Measurements from ENCODE around the gene TMTC4.

GRCh38 chr13:100630555-100630954 lies 44.0 kb downstream of the TMTC4 start:
- TF ChIP-seq POLR2A (IDR thresholded peaks at IDR 0.05) (no peak), POLR2AphosphoS5 (IDR thresholded peaks at IDR 0.05) (no peak)
